ENCODE data around the gene KCNIP4. TPM values are rescaled to one million over a fixed set of nuclear protein-coding genes. Genes with fewer than 3 reads are reported as not detected.
"Not testable (repeated sequence)": the region's sequence is repeated elsewhere in the genome, so short reads cannot be mapped to it uniquely, and the experiment has no call there.

Gene KCNIP4
- total RNA-seq, 8 experiments from 2014 or later, result 1.7 to 18.5 (median 10.8) TPM

DNA sequence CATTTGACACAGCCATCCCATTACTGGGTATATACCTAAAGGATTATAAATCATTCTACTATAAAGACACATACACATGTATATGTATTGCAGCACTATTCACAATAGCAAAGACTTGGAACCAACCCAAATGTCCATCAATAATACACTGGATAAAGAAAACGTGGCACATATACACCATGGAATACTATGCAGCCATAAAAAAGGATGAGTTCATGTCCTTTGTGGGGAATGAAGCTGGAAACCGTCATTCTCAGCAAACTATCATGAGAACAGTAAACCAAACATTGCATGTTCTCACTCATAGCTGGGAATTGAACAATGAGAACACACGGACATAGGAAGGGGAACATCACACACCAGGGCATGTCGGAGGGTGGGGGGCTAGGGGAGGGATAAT lies 1202.6 kb downstream of the KCNIP4 start:
- ATAC-seq (replicated peaks in 6 of 8); H3K4me1 ChIP-seq (replicated peaks in 1 of 2); in situ Hi-C loops (cut with MboI; ENCODE audit: low pct_unique_long_range_greater_than_20kb in 2 of 9, low sequenced_read_pairs in 9 of 9, unreplicated experiment in 9 of 9); H3K4me3 ChIP-seq; H3K27ac ChIP-seq: not testable (repeated sequence)
- WGBS, 10 experiments, result 93 to 100% (median 96%) methylated on average over 1 to 3 of the region's 4 CpGs; no CpG with 5 or more reads in 6 of the 10 experiments

DNA sequence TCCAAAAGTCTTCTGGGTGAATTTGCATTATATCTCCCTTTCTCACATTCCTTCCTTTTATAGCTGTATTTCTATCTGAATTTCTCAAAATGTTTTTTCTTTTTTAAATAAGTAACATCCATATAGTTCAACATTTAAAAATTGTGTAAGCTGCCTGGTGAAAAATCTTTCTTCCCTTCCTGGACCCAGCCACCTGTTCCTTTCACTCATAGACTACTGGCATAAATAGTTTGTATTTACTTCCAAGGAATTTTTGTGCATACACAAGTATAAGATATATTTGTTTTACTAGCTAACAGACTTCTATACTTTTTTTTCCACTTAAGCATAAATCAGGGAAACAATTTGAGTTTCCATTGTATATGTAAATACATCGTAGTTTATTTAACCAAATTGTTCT lies 1212.6 kb downstream of the KCNIP4 start:
- 90 to 100% (median 100%) methylated on average over 1 of the region's 1 CpG; no CpG with 5 or more reads in 2 of the 10 experiments for WGBS, 10 experiments
- no peaks in the 10 kb centered on the region for H3K4me1 ChIP-seq (replicated peaks in 1 of 2)
- ATAC-seq (replicated peaks in 6 of 8), result no peak
- no peak overlapping the region for H3K27ac ChIP-seq
- no peak overlapping the region for H3K4me3 ChIP-seq
- in situ Hi-C loops (cut with MboI; ENCODE audit: low pct_unique_long_range_greater_than_20kb in 2 of 9, low sequenced_read_pairs in 9 of 9, unreplicated experiment in 9 of 9), result no loop called here

DNA sequence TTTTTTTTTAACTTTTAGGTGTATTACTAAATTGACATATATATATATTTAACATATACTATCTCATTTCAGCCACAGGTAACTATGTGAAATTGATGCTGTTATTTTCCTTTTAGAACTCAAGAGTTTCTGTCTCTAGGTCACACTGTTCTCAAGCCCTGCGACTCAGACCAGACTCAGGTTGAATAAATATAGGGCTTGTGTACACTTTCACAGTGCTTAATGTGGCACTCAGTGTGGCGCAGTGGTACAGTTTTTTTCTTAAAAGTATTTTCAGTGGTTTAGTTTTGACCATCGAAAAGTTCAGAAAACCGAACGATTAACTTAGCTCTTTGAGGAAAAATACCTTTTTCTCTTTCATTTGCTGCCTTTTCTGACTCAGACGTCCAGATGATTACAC lies 1223.7 kb downstream of the KCNIP4 start:
- no peak overlapping the region for H3K4me3 ChIP-seq
- in situ Hi-C loops (cut with MboI; ENCODE audit: low pct_unique_long_range_greater_than_20kb in 2 of 9, low sequenced_read_pairs in 9 of 9, unreplicated experiment in 9 of 9), result no loop called here
- no peak for ATAC-seq (replicated peaks in 6 of 8)
- WGBS, 10 experiments, result 56 to 98% (median 90%) methylated on average over 3 to 6 of the region's 6 CpGs
- H3K27ac ChIP-seq, result no peak overlapping the region
- H3K4me1 ChIP-seq (replicated peaks in 1 of 2), result no peaks in the 10 kb centered on the region

DNA sequence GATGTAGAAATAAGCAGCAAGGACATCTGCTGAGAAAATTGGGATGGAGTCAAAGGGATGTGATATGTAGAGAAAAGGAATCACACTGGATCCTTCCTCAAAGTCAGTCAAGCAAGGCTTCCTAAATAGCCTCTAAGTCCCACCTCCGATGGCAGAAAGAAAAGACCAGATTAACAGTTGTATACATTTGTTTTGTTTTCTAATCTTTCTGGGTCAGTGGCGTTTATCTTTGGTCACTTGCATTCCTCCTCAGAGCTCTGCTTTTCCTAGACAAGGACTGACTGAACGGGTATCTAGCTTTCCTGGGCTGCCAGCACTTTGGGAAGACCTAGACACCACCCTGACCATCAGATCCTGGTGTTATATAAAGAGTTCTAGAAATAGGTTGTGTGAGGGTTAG lies 1225.1 kb downstream of the KCNIP4 start:
- in situ Hi-C loops (cut with MboI; ENCODE audit: low pct_unique_long_range_greater_than_20kb in 2 of 9, low sequenced_read_pairs in 9 of 9, unreplicated experiment in 9 of 9), result no loop called here
- H3K27ac ChIP-seq, result no peak overlapping the region
- no peak overlapping the region for H3K4me3 ChIP-seq
- no peak for ATAC-seq (replicated peaks in 6 of 8)
- 77 to 100% (median 88%) methylated on average over 1 to 3 of the region's 3 CpGs for WGBS, 10 experiments
- H3K4me1 ChIP-seq (replicated peaks in 1 of 2), result no peaks in the 10 kb centered on the region

DNA sequence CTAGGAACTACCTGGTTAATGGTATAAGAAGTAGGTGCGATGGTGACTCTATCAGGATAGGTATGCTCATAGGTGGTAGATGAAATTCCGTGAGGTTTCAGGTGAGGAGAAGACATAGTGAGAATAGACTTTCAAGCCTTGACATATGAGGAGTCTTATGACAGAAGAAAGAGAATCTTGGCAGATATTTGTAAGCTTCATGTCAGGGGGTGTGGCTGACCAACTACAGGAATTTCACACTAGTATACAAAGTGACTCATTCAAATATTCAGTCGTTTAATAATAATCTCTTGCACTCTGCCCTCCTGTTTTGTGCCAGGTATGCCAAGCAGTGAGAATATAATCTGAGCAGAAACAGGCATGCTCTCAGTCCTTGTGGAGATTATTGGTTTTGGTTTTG lies 1225.6 kb downstream of the KCNIP4 start:
- H3K4me1 ChIP-seq (replicated peaks in 1 of 2), result no peaks in the 10 kb centered on the region
- WGBS, 10 experiments, result 0 to 100% (median 60%) methylated on average over 1 to 3 of the region's 3 CpGs; no CpG with 5 or more reads in 2 of the 10 experiments
- in situ Hi-C loops (cut with MboI; ENCODE audit: low pct_unique_long_range_greater_than_20kb in 2 of 9, low sequenced_read_pairs in 9 of 9, unreplicated experiment in 9 of 9), result no loop called here
- H3K4me3 ChIP-seq, result no peak overlapping the region
- H3K27ac ChIP-seq, result no peak overlapping the region
- peak in 2 of 8 experiments; percentile 91 to 93 for ATAC-seq (replicated peaks in 6 of 8)

DNA sequence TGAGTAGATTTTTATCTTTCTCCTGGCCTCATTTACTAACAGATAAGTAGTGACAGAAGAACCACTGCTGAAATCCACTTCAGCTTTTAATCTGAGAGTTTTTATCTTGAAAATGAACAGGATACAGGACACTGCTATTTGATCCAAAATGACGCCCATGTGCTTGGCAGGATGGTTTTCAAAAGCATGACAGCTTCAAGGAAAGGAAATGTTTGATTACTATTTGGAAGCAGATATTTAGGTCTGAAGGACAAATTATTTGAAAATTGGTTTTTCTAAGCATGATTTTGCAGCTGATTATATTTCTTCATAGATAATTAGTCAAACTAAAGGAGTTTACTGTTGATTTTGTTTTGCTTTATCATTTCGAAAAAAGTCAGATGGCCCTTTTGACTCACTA lies 1237.2 kb downstream of the KCNIP4 start:
- Histone ChIP-seq H3K4me1 (replicated peaks in 1 of 2) (no peaks in the 10 kb centered on the region), H3K27ac (no peak overlapping the region), H3K4me3 (no peak overlapping the region)
- WGBS, 10 experiments, result 86 to 100% (median 95%) methylated on average over 2 of the region's 2 CpGs; no CpG with 5 or more reads in 2 of the 10 experiments
- no peak for ATAC-seq (replicated peaks in 6 of 8)
- in situ Hi-C loops (cut with MboI; ENCODE audit: low pct_unique_long_range_greater_than_20kb in 2 of 9, low sequenced_read_pairs in 9 of 9, unreplicated experiment in 9 of 9), result no loop called here

DNA sequence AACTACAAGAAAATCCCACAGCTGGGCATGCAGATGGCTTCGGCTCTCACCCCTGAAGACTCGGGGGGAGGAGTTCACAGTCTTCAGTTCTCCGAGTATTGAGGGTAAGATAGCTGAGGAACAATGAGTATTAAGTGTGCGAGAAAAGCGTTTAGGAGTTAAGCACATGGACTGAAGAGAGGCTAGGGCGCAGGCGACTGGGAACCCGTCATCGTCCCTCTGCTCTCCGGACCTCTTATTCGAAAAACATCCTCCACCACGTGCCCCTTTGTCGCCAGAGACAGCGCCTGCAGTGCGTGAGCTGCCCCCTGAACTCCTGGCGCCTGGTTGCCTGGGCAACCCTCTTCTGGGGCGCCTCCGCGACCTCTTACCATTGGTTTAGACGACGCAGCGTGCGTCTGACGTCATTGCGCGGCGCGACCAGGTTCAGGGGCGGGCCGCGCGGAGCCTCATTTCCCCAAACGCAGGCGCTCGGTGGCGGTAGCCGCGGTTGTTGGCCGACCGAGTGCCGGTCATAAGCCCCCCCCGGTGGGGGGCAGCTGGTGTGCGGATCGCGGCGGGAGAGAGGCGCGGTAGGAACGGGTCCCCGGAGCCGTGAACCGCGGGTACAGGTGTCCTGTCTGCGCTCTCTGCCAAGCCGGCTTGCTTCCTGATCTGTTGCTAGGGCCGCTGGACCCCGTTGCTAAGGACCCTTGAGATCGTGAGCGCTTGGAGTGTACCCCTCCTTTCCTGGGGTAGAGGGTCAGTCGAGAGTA lies 1248.4 kb downstream of the KCNIP4 start, which contains the start of gene PACRGL:
PACRGL (plus strand) TSS at position 452 of the 755 bp plus-strand sequence. CDS start 4,024 bp downstream, outside the sequence.
- peak within 1 kb of the TSS; percentile 86 to 87 for H3K27ac ChIP-seq
- in situ Hi-C loops (cut with MboI; ENCODE audit: low pct_unique_long_range_greater_than_20kb in 2 of 9, low sequenced_read_pairs in 9 of 9, unreplicated experiment in 9 of 9), result no loop called here
- H3K4me3 ChIP-seq, result peak within 1 kb of the TSS; percentile 77 to 99 (median 97)
- peak; percentile 98 to 99 (median 99) for ATAC-seq (replicated peaks in 6 of 8)
- H3K4me1 ChIP-seq (replicated peaks in 1 of 2), result peaks cover 9 to 24% of the 10 kb centered on the region in 2 donors
- 0 to 5% (median 0%) methylated on average over 1 to 25 of the region's 60 CpGs; no CpG with 5 or more reads in 1 of the 10 experiments for WGBS, 10 experiments

DNA sequence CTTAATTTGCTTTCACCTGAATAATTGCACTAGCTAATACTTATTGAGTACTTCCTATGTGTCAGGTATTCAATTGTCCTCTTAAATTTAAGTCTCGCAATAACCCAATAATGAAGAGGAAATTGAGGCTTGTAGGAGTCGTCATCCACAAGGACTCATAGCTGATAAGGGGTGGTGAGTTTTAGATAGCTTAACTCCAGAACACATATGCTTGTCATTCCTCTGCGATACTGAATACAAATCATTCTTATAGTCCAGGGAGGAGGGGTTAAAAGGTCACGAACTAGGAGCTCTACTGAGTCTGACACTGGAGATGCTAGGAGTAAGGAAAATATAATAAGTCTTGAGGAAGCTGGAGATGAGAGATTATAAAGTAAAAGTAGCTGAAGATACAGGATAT lies 1249.8 kb downstream of the KCNIP4 start:
- ATAC-seq (replicated peaks in 6 of 8), result no peak
- Histone ChIP-seq H3K4me1 (replicated peaks in 1 of 2) (peaks cover 9 to 24% of the 10 kb centered on the region in 2 donors), H3K4me3 (no peak overlapping the region), H3K27ac (no peak overlapping the region)
- 21 to 100% (median 65%) methylated on average over 1 to 4 of the region's 4 CpGs for WGBS, 10 experiments
- in situ Hi-C loops (cut with MboI; ENCODE audit: low pct_unique_long_range_greater_than_20kb in 2 of 9, low sequenced_read_pairs in 9 of 9, unreplicated experiment in 9 of 9), result loop anchor here in 6 of 9 experiments (25.0 kb wide), 3 partner anchors 287 to 2012 kb away; no protein-coding TSS in a partner anchor

DNA sequence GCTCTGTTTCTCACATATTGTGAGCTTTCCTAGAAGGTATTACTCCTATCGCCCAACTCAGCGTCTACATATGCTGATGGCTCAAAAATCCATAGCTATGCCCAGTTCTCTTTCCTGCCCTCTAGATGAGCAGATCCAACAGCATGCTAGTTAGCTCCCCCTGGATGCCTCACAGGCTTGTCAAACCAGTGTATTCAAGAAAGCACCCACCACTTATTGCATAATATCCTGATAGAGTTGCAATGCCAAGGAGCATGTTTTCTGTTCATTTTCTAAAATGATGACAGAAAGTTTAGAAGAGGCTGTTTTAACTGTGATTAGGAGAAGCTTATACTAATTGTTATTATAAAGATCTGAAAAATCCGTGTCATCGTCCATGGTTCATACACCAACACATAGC lies 1250.2 kb downstream of the KCNIP4 start:
- 80 to 100% (median 95%) methylated on average over 1 to 4 of the region's 4 CpGs; no CpG with 5 or more reads in 4 of the 10 experiments for WGBS, 10 experiments
- no peak for ATAC-seq (replicated peaks in 6 of 8)
- in situ Hi-C loops (cut with MboI; ENCODE audit: low pct_unique_long_range_greater_than_20kb in 2 of 9, low sequenced_read_pairs in 9 of 9, unreplicated experiment in 9 of 9), result loop anchor here in 6 of 9 experiments (25.0 kb wide), 3 partner anchors 286 to 2011 kb away; no protein-coding TSS in a partner anchor

DNA sequence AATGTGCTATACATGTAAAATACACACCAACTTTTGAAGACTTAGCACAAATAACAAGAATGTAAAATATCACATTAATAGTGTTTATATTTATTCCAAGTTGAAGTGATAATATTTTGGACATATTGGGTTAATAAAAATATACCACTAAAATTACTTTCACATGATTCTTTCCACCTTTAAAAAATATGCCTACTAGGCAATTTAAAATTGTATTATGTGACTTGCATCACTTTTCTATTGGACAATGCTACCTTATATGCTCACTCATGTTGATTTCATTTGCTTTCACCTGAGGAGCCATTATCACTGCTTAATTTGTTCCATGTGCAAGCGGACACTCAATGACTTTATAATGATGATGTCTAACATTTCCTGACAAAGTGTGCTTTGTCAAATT lies 1251.8 kb downstream of the KCNIP4 start:
- ATAC-seq (replicated peaks in 6 of 8), result no peak
- 20 to 100% (median 100%) methylated on average over 1 of the region's 1 CpG; no CpG with 5 or more reads in 3 of the 10 experiments for WGBS, 10 experiments
- in situ Hi-C loops (cut with MboI; ENCODE audit: low pct_unique_long_range_greater_than_20kb in 2 of 9, low sequenced_read_pairs in 9 of 9, unreplicated experiment in 9 of 9), result loop anchor here in 6 of 9 experiments (25.0 kb wide), 3 partner anchors 285 to 2010 kb away; no protein-coding TSS in a partner anchor

More for the DNA sequence above, 1250.2 kb downstream of the KCNIP4 start:
- Histone ChIP-seq H3K4me1 (replicated peaks in 1 of 2) (peaks cover 9 to 24% of the 10 kb centered on the region in 2 donors), H3K4me3 (no peak overlapping the region), H3K27ac (no peak overlapping the region)

DNA sequence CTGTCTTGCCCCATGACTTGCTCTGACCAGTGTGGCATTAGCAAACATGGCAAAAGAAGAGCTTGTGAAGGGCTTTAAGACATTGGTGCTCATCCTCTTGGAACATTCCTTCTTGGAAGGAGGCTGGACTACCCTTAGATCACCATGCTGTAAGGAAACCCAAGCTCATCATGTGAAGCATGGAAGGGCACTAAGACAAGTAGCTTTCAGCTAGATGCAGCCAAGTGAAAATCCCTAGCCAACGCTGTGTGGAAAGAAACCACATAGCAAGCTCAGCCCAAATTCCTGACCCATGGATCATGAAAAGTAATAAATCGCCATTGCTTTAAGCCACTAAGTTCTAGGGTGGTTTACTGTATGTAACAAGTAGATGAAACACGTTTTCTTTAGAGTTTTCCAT lies 1260.7 kb downstream of the KCNIP4 start:
- 0 to 83% (median 50%) methylated on average over 1 to 3 of the region's 3 CpGs; no CpG with 5 or more reads in 2 of the 10 experiments for WGBS, 10 experiments
- H3K4me1 ChIP-seq (replicated peaks in 1 of 2), result peaks cover 3 to 8% of the 10 kb centered on the region in 2 donors
- no peak overlapping the region for H3K4me3 ChIP-seq
- in situ Hi-C loops (cut with MboI; ENCODE audit: low pct_unique_long_range_greater_than_20kb in 2 of 9, low sequenced_read_pairs in 9 of 9, unreplicated experiment in 9 of 9), result loop anchor here in 7 of 9 experiments (10.0 to 25.0 kb wide), 4 partner anchors 276 to 2003 kb away; no protein-coding TSS in a partner anchor
- no peak overlapping the region for H3K27ac ChIP-seq
- peak in 2 of 8 experiments; percentile 58 to 64 for ATAC-seq (replicated peaks in 6 of 8)

More for the DNA sequence above, 1251.8 kb downstream of the KCNIP4 start:
- no peak overlapping the region for H3K27ac ChIP-seq
- peaks cover 9 to 18% of the 10 kb centered on the region in 2 donors for H3K4me1 ChIP-seq (replicated peaks in 1 of 2)
- no peak overlapping the region for H3K4me3 ChIP-seq

DNA sequence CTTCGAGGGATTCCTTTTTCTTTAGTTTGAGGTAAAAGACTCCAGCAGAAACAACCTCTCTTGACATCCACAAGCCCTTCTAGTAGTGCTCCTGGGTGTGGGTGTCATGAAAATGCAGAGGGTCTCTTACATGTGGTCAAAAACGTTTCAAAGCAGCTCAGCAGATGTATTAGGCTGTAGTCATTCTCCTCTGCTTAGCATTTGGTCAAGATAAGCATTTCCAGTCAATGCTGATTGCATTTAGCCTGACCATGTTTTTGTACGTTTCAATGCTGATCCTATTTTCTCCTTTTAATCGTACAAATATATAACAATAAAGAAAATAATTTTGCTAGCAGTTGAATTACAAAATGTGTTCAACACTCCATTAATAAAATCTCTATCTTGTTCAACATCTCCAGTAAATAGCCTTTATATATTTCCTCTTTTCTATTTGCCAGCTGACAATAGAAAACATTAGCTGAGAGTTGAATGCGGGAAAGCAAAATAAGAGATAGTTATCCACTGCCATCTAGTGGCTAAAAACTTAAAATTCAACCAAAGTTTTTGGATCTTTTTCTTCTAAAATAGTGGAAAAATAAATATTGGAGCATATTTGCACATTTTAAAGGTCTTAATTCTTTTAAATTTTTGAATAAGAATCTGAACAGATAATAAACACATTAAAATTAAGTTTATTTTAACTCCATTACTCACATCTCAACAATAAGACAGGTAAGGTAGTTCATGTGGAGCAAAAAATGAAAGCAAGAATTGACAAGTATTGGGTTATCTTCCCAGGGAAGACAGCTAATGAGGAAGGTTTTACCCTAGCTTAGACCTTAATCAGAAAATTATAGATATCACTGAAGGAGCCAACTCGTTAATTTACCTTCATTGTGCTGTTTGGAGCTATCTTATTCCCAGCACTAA lies 1263.5 kb downstream of the KCNIP4 start:
- in situ Hi-C loops (cut with MboI; ENCODE audit: low pct_unique_long_range_greater_than_20kb in 2 of 9, low sequenced_read_pairs in 9 of 9, unreplicated experiment in 9 of 9), result loop anchor here in 7 of 9 experiments (10.0 to 25.0 kb wide), 4 partner anchors 273 to 2000 kb away; no protein-coding TSS in a partner anchor
- Histone ChIP-seq H3K4me1 (replicated peaks in 1 of 2) (peaks cover 3 to 8% of the 10 kb centered on the region in 2 donors), H3K27ac (no peak overlapping the region), H3K4me3 (no peak overlapping the region)
- peak in 5 of 8 experiments; percentile 14 to 54 (median 34) for ATAC-seq (replicated peaks in 6 of 8)
- WGBS, 10 experiments, result 10 to 53% (median 30%) methylated on average over 3 to 6 of the region's 6 CpGs

Measured in motor neuron (in vitro differentiated cells).